Adrenal gland (tissue), 12 donors: ENCODE measurements around the gene CMBL. TPM values are rescaled to one million over a fixed set of nuclear protein-coding genes. Genes with fewer than 3 reads are reported as not detected.

ENCODE experiments used
- DNase-seq, 7 donors: peaks; one replicate each; pipeline ENCODE4 v3.0.0-alpha.2; 2019 to 2020
- H3K27ac ChIP-seq, 5 donors: fragments of 200-600 bp; sonication (generic) in 4 of 5; 1 replicate in 3 of 5; 2 replicates in 2 of 5; pipeline versions ENCODE4 v1.5.1 to v1.8.0; 2016 to 2020; ENCODE audit warnings: mild to moderate bottlenecking in 1 of 5
- H3K27me3 ChIP-seq: fragments of 200-600 bp; 2 replicates; pipeline ENCODE4 v1.8.0; 2021
- H3K36me3 ChIP-seq, 2 donors: fragments of 200-600 bp; replicated peaks in 1 of 2; 1 replicate in 1 of 2; 2 replicates in 1 of 2; pipeline versions ENCODE4 v1.5.1 to v1.8.0; 2018 to 2022
- H3K4me1 ChIP-seq, 2 donors: fragments of 200-600 bp; replicated peaks in 1 of 2; 1 replicate in 1 of 2; 2 replicates in 1 of 2; pipeline versions ENCODE4 v1.5.1 to v1.8.0; 2018 to 2021
- H3K4me3 ChIP-seq, 4 donors: fragments of 200-600 bp; sonication (generic) in 3 of 4; one replicate each; pipeline ENCODE4 v1.5.1; 2016 to 2018
- H3K9me3 ChIP-seq, 3 donors: fragments of 200-600 bp; sonication (generic) in 1 of 3; replicated peaks in 1 of 3; 1 replicate in 2 of 3; 2 replicates in 1 of 3; pipeline versions ENCODE4 v1.5.1 to v1.8.0; 2016 to 2021
- POLR2A ChIP-seq, 2 donors: fragments of 450-650 bp; IDR thresholded peaks; one replicate each; pipeline ENCODE4 v1.6.1; 2017; ENCODE audit warnings: antibody characterized with exemption in 2 of 2, mild to moderate bottlenecking in 2 of 2, moderate library complexity in 1 of 2
- WGBS, 4 donors: extraction: QIAGEN DNeasy Blood & Tissue Kit in 2 of 4; methylation state at CpG; one replicate each; pipeline versions ENCODE4 v1.1.5 to v1.1.7; 2013 to 2017; 5-methylcytosine and 5-hydroxymethylcytosine counted together
- intact Hi-C, 2 donors: fragments of 100-400 bp; cut with DNase I; formaldehyde crosslinking; loops; one replicate each; pipeline versions ENCODE4 v1.14.1 to v1.15.0; 2022 to 2023
- polyA plus RNA-seq, 3 donors: library from polyadenylated mRNA; stranded (reverse); fragments of 200-250 nt in 2 of 3; fragments of 350-450 nt in 1 of 3; fragmentation: Illumina TruSeq in 1 of 3; extraction: RNeasy Lipid Tissue Mini Kit (QIAGEN cat#74804) in 1 of 3; gene quantifications; one replicate each; pipeline ENCODE4 v1.2.3, GENCODE V29; 2013 to 2014
- total RNA-seq, 9 donors: library from RNA; depleted of rRNA in 4 of 9; stranded (reverse); fragments of >200 nt in 4 of 9; fragments of 120-200 nt in 1 of 9; fragmentation: NEBNext Ultra II Directional in 1 of 9; extraction: Animal tissue kit (Norgen Biotek cat#: 25700) in 1 of 9; gene quantifications; one replicate each; pipeline versions ENCODE4 v1.1.0 to v1.2.4, GENCODE V29; 2013 to 2023
- TF ChIP-seq, protein P1 (sequence below), 6 experiments: fragments of 450-650 bp in 4 of 6; fragments of 200-600 bp in 2 of 6; sonication (generic) in 1 of 6; IDR thresholded peaks; 1 replicate in 5 of 6; 2 replicates in 1 of 6; pipeline versions ENCODE4 v1.5.1 to v1.8.0; 2016 to 2021; ENCODE audit warnings: antibody characterized with exemption in 6 of 6, mild to moderate bottlenecking in 2 of 6, moderate library complexity in 1 of 6
- donor health status: healthy with polysubstance abuse.
- donor health status: Bipolar disorder and iron deficiency.
- donor health status: DM: yes; HTN: yes; CAD: no.
- donor health status: DM: no; HTN: no; CAD: no.
- donor health status: DM: no; HTN: no; CAD: no.
- donor health status: DM: yes; HTN: yes; CAD: no.

Gene CMBL
- total and polyA plus RNA-seq, 12 donors, result 14.9 to 87.7 (median 28.9) TPM

DNA sequence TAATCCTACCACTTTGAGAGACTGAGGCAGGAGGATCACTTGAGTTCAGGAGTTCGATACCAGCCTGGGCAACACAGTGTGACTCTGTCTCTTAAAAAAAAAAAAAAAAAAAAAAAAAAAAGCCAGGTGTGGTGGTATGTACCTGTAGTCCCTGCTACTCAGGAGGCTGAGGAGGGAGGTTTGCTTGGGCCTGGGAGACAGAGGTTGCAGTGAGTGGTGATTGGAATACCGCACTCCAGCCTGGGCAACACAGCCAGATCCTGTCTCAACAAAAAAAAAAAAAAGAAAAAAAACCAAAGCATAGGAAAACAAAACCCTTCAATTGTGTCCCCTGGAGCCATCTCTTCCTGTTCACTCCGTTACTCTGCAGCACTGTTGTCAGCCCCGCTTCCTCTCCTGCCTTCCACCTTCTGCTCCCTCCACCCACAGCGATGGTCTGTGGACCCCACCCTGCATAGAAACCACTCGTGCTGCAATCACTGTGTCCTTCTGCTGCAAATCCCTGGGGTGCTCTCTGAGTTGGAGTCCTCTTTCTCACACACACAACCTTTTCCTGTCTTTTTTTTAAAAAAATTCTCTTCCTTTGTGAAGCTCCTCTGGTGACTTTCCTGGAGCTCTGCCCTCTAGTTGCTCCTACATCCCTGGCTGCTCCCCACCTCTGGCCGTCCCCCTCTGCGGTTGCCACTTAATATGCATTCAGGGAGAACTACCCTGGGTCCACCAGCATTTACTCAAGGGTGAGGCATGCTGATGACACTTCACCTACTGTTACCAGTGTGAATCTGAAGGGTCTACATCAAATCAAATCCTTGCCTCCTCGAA, 35.4 kb downstream of the CMBL start:
- no peaks in the 10 kb centered on the region for H3K9me3 ChIP-seq
- H3K27me3 ChIP-seq, result no peaks in the 10 kb centered on the region
- no peaks in the 10 kb centered on the region for H3K36me3 ChIP-seq
- TF ChIP-seq POLR2A (IDR thresholded peaks at IDR 0.05), result no peak
- no peak overlapping the region for H3K4me3 ChIP-seq
- intact Hi-C loops, result no loop called here
- H3K4me1 ChIP-seq, result no peaks in the 10 kb centered on the region
- WGBS, 4 donors, result 77 to 88% (median 82%) methylated on average over 9 of the region's 9 CpGs
- no peak overlapping the region for H3K27ac ChIP-seq
- DNase-seq, result peak in 2 of 7 donors; percentile 1 to 37

DNA sequence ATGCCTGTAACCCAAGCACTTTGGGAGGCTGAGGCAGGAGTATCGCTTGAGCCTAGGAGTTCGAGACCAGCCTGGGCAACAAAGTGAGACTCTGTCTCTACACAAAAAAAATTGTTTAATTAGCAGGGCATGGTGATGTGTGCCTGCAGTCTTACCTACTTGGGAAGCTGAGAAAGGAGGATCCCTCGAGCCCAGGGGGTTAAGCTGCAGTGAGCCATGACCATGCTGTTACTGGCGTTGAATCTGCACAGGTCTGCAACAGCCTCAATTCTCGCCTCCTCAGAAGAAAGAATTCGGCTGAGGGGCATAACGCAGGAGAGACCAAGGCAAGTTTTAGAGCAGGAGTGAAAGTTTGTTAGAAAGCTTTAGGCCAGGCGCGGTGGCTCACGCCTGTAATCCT, 39.6 kb downstream of the CMBL start:
- peaks cover 10 to 12% of the 10 kb centered on the region in 2 donors for H3K4me1 ChIP-seq

DNA sequence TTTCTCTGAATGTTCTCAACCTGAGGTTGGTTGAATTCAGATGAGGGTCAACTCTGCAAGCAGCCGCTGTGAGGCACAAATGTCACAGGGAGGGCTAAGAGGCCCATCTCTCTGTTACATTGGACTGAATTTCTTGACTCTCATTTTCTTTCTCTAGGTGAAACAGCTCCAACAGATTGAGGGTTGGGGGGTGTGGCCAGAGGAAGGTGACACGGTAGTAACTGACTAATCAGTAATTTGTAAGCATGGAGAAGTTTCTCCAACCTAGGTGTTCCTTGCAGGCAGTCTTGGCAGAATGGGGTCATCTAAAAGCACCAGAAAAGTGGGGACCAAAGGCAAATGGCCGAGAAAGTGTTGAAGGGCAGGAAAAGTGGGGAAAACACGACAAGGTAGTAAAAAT, 40.9 kb downstream of the CMBL start:
- H3K27me3 ChIP-seq, result no peaks in the 10 kb centered on the region
- H3K4me1 ChIP-seq, result peaks cover 10 to 12% of the 10 kb centered on the region in 2 donors
- 80 to 89% (median 84%) methylated on average over 4 of the region's 4 CpGs for WGBS, 4 donors
- no peak overlapping the region for H3K4me3 ChIP-seq
- H3K36me3 ChIP-seq, result peaks cover 0 to 33% of the 10 kb centered on the region in 2 donors
- no peak overlapping the region for H3K27ac ChIP-seq
- H3K9me3 ChIP-seq, result no peaks in the 10 kb centered on the region
- intact Hi-C loops, result no loop called here
- TF ChIP-seq, protein P1, sequence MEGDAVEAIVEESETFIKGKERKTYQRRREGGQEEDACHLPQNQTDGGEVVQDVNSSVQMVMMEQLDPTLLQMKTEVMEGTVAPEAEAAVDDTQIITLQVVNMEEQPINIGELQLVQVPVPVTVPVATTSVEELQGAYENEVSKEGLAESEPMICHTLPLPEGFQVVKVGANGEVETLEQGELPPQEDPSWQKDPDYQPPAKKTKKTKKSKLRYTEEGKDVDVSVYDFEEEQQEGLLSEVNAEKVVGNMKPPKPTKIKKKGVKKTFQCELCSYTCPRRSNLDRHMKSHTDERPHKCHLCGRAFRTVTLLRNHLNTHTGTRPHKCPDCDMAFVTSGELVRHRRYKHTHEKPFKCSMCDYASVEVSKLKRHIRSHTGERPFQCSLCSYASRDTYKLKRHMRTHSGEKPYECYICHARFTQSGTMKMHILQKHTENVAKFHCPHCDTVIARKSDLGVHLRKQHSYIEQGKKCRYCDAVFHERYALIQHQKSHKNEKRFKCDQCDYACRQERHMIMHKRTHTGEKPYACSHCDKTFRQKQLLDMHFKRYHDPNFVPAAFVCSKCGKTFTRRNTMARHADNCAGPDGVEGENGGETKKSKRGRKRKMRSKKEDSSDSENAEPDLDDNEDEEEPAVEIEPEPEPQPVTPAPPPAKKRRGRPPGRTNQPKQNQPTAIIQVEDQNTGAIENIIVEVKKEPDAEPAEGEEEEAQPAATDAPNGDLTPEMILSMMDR (IDR thresholded peaks at IDR 0.05), result no peak
- no peak for TF ChIP-seq POLR2A (IDR thresholded peaks at IDR 0.05)
- no peak for DNase-seq

More for the DNA sequence above, 39.6 kb downstream of the CMBL start:
- peak in 1 of 7 donors; percentile 28 for DNase-seq
- Histone ChIP-seq H3K4me3 (no peak overlapping the region), H3K27me3 (no peaks in the 10 kb centered on the region), H3K9me3 (no peaks in the 10 kb centered on the region), H3K36me3 (peaks cover 0 to 21% of the 10 kb centered on the region in 2 donors), H3K27ac (no peak overlapping the region)
- WGBS, 4 donors, result 90 to 97% (median 94%) methylated on average over 10 of the region's 10 CpGs
- intact Hi-C loops, result no loop called here
- TF ChIP-seq, protein P1 (IDR thresholded peaks at IDR 0.05), result no peak
- TF ChIP-seq POLR2A (IDR thresholded peaks at IDR 0.05), result no peak

- Histone ChIP-seq H3K9me3 (no peaks in the 10 kb centered on the region), H3K4me1 (peaks cover 10 to 12% of the 10 kb centered on the region in 2 donors), H3K4me3 (no peak overlapping the region), H3K27ac (no peak overlapping the region), H3K36me3 (peaks cover 0 to 40% of the 10 kb centered on the region in 2 donors), H3K27me3 (no peaks in the 10 kb centered on the region)
- no peak for DNase-seq
- intact Hi-C loops, result no loop called here
- WGBS, 4 donors, result 74 to 82% (median 78%) methylated on average over 4 of the region's 4 CpGs
- no peak for TF ChIP-seq POLR2A (IDR thresholded peaks at IDR 0.05)
- TF ChIP-seq, protein P1 (IDR thresholded peaks at IDR 0.05), result no peak
These were observed 41.6 kb downstream of the CMBL start for GRCh38 chr5:10266137-10266536.
